Body of pancreas (tissue), 4 donors: ENCODE measurements around the gene SNX20.

Experiments used
- POLR2A ChIP-seq, 3 donors: fragments of 450-650 bp; IDR thresholded peaks; one replicate each; pipeline ENCODE4 v1.6.1; 2016; ENCODE audit warnings: antibody characterized with exemption in 3 of 3, mild to moderate bottlenecking in 2 of 3
- TF ChIP-seq, protein P1 (sequence below), 7 experiments: fragments of 450-650 bp in 4 of 7; fragments of 200-600 bp in 3 of 7; sonication (generic) in 3 of 7; IDR thresholded peaks; one replicate each; pipeline ENCODE4 v1.5.1; 2016 to 2019; ENCODE audit warnings: antibody characterized with exemption in 7 of 7

DNA sequence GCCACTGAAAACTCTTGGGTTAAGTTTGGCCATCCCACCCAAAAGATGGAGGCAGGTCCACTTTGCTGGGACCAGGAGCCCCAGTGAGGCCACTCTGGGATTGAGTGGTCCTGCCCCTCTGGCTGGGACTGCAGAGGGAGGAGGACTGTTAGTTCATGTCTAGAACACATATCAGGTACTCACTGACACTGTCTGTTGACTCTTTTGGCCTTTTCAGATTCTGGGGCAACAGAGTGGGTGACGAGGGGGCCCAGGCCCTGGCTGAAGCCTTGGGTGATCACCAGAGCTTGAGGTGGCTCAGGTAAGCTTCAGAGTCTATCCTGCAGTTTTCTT, 41.3 kb upstream of the SNX20 start:
- TF ChIP-seq, protein P1, sequence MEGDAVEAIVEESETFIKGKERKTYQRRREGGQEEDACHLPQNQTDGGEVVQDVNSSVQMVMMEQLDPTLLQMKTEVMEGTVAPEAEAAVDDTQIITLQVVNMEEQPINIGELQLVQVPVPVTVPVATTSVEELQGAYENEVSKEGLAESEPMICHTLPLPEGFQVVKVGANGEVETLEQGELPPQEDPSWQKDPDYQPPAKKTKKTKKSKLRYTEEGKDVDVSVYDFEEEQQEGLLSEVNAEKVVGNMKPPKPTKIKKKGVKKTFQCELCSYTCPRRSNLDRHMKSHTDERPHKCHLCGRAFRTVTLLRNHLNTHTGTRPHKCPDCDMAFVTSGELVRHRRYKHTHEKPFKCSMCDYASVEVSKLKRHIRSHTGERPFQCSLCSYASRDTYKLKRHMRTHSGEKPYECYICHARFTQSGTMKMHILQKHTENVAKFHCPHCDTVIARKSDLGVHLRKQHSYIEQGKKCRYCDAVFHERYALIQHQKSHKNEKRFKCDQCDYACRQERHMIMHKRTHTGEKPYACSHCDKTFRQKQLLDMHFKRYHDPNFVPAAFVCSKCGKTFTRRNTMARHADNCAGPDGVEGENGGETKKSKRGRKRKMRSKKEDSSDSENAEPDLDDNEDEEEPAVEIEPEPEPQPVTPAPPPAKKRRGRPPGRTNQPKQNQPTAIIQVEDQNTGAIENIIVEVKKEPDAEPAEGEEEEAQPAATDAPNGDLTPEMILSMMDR (IDR thresholded peaks at IDR 0.05): no peak
- TF ChIP-seq POLR2A (IDR thresholded peaks at IDR 0.05): no peak
